IMR-90 (cell line): ENCODE results near the gene APC2. TPM values are rescaled to one million over a fixed set of nuclear protein-coding genes. Genes with fewer than 3 reads are reported as not detected.

Experiments used
- ATAC-seq: fragments of 200-7000 bp; cut with Tn5 transposase; 2 replicates; pipeline ENCODE4 v1.9.1; 2020; ENCODE audit warnings: low read depth, mild to moderate bottlenecking, moderate library complexity
- BruUV-seq: library from RNA; stranded (reverse); fragments of 400-500 nt; replicated peaks from 2 replicates; lab custom pipeline; 2021; lab: Mats Ljungman, UMichigan
- CTCF ChIA-PET: fragments of 300-600 bp; formaldehyde crosslinking; extraction: SDS; loops from one replicate; lab custom pipeline; 2021; ENCODE audit warnings: antibody characterized with exemption; lab: Yijun Ruan, JAX
- POLR2A ChIA-PET: fragments of 300-600 bp; sonication (Branson Sonifier 250); formaldehyde crosslinking; loops from one replicate; lab custom pipeline; 2022; ENCODE audit warnings: antibody characterized with exemption; ENCODE audit not compliant: unreplicated experiment; lab: Charles Lee
- DNase-seq: peaks from one replicate; pipeline ENCODE4 v3.0.0; 2013
- H2AFZ ChIP-seq: replicated peaks from 2 replicates; pipeline ENCODE3; 2013; ENCODE audit warnings: low read length, mild to moderate bottlenecking; ENCODE audit not compliant: poor library complexity
- H2AK5ac ChIP-seq: 2 replicates; pipeline ENCODE4 v1.6.1; 2013; ENCODE audit warnings: low read depth, low read length, inconsistent platforms
- H2AK9ac ChIP-seq: replicated peaks from 2 replicates; pipeline ENCODE3; 2013; ENCODE audit warnings: mild to moderate bottlenecking, low read depth, low read length, moderate library complexity; ENCODE audit not compliant: poor library complexity
- H2BK120ac ChIP-seq: 2 replicates; pipeline ENCODE4 v1.6.1; 2013; ENCODE audit warnings: low read depth, low read length, inconsistent platforms
- H2BK15ac ChIP-seq: 3 replicates; pipeline ENCODE4 v1.6.1; 2013; ENCODE audit warnings: low read depth, low read length, inconsistent platforms
- H2BK20ac ChIP-seq: 2 replicates; pipeline ENCODE4 v1.6.1; 2013; ENCODE audit warnings: low read depth, mild to moderate bottlenecking, inconsistent platforms, low read length, moderate library complexity
- H2BK5ac ChIP-seq: 2 replicates; pipeline ENCODE4 v1.6.1; 2013; ENCODE audit warnings: mild to moderate bottlenecking, low read depth, low read length, inconsistent platforms; ENCODE audit not compliant: poor library complexity, severe bottlenecking
- H3K14ac ChIP-seq: replicated peaks from 2 replicates; pipeline ENCODE4 v1.6.1; 2013; ENCODE audit warnings: low read depth, low read length, inconsistent platforms
- H3K18ac ChIP-seq: 2 replicates; pipeline ENCODE4 v1.6.1; 2013; ENCODE audit warnings: low read depth, low read length, control low read depth
- H3K23ac ChIP-seq: 2 replicates; pipeline ENCODE4 v1.6.1; 2013; ENCODE audit warnings: low read depth, low read length, inconsistent platforms
- H3K27ac ChIP-seq: 2 replicates; pipeline ENCODE4 v1.5.1; 2013; ENCODE audit warnings: mild to moderate bottlenecking, control low read depth, low read length; ENCODE audit not compliant: insufficient read depth
- H3K27me3 ChIP-seq: 2 replicates; pipeline ENCODE4 v1.6.1; 2013; ENCODE audit warnings: low read length; ENCODE audit not compliant: control insufficient read depth, insufficient read depth
- H3K36me3 ChIP-seq: 2 replicates; pipeline ENCODE4 v1.6.1; 2013; ENCODE audit warnings: low read length, mixed read lengths; ENCODE audit not compliant: control insufficient read depth, insufficient read depth
- H3K4ac ChIP-seq: 2 replicates; pipeline ENCODE4 v1.6.1; 2013; ENCODE audit warnings: low read depth, low read length, inconsistent platforms
- H3K4me1 ChIP-seq: 2 replicates; pipeline ENCODE4 v1.6.1; 2013; ENCODE audit warnings: low read length, mixed read lengths; ENCODE audit not compliant: control insufficient read depth, insufficient read depth
- H3K4me2 ChIP-seq: 2 replicates; pipeline ENCODE4 v1.6.1; 2013; ENCODE audit warnings: low read depth, mild to moderate bottlenecking, control low read depth, low read length, moderate library complexity
- H3K4me3 ChIP-seq: 2 replicates; pipeline ENCODE4 v1.5.1; 2013; ENCODE audit warnings: low read depth, mild to moderate bottlenecking, control low read depth, low read length, moderate library complexity; ENCODE audit not compliant: insufficient read depth
- H3K56ac ChIP-seq: 2 replicates; pipeline ENCODE4 v1.6.1; 2013; ENCODE audit warnings: low read length, inconsistent platforms; ENCODE audit not compliant: insufficient read depth; ENCODE audit errors: extremely low read depth
- H3K79me1 ChIP-seq, 2 experiments: 2 replicates each; pipeline ENCODE4 v1.6.1; 2013; ENCODE audit warnings: low read length in 2 of 2, inconsistent platforms in 1 of 2, low read depth in 1 of 2
- H3K9ac ChIP-seq: 2 replicates; pipeline ENCODE4 v1.6.1; 2013; ENCODE audit warnings: low read depth, low read length, control low read depth
- H3K9me1 ChIP-seq: 2 replicates; pipeline ENCODE4 v1.6.1; 2013; ENCODE audit warnings: low read length, inconsistent platforms; ENCODE audit not compliant: insufficient read depth
- H3K9me3 ChIP-seq: 2 replicates; pipeline ENCODE4 v1.6.1; 2013; ENCODE audit warnings: low read length; ENCODE audit not compliant: control insufficient read depth, insufficient read depth
- H4K20me1 ChIP-seq: 2 replicates; pipeline ENCODE4 v1.6.1; 2013; ENCODE audit warnings: low read length, inconsistent platforms; ENCODE audit not compliant: insufficient read depth
- H4K5ac ChIP-seq: 2 replicates; pipeline ENCODE4 v1.6.1; 2013; ENCODE audit warnings: mild to moderate bottlenecking, low read depth, low read length, control low read depth
- H4K8ac ChIP-seq, 2 experiments: 2 replicates each; pipeline ENCODE4 v1.6.1; 2013; ENCODE audit warnings: low read depth in 2 of 2, low read length in 2 of 2, control low read depth in 1 of 2, inconsistent platforms in 1 of 2
- H4K91ac ChIP-seq: 2 replicates; pipeline ENCODE4 v1.6.1; 2013; ENCODE audit warnings: low read depth, low read length, inconsistent platforms; ENCODE audit not compliant: insufficient read depth
- BHLHE40 ChIP-seq: fragments of 150-350 bp; IDR thresholded peaks from 2 replicates; pipeline ENCODE4 v1.6.1; 2016; ENCODE audit warnings: mild to moderate bottlenecking, low read depth, low read length
- CHD1 ChIP-seq: IDR thresholded peaks from 2 replicates; pipeline ENCODE4 v1.6.1; 2012; ENCODE audit warnings: low read depth, low read length, improper control_type of control experiment
- CTCF ChIP-seq: conservative IDR thresholded peaks from 2 replicates; pipeline ENCODE4 v1.5.1; 2012; ENCODE audit warnings: mild to moderate bottlenecking, low read depth, low read length, improper control_type of control experiment
- ELK1 ChIP-seq: fragments of 150-350 bp; IDR thresholded peaks from 2 replicates; pipeline ENCODE4 v1.6.1; 2016; ENCODE audit warnings: low read depth, mild to moderate bottlenecking, low read length, moderate library complexity, borderline replicate concordance
- MAFK ChIP-seq: IDR thresholded peaks from 2 replicates; pipeline ENCODE4 v1.6.1; 2012; ENCODE audit warnings: low read depth, low read length, improper control_type of control experiment
- MAZ ChIP-seq: IDR thresholded peaks from 2 replicates; pipeline ENCODE4 v1.6.1; 2012; ENCODE audit warnings: low read depth, mild to moderate bottlenecking, low read length, improper control_type of control experiment, moderate library complexity, borderline replicate concordance
- MXI1 ChIP-seq: IDR thresholded peaks from 2 replicates; pipeline ENCODE4 v1.6.1; 2012; ENCODE audit warnings: low read depth, mild to moderate bottlenecking, low read length, moderate library complexity, borderline replicate concordance
- NFE2L2 ChIP-seq: fragments of 150-350 bp; IDR thresholded peaks from 2 replicates; pipeline ENCODE4 v1.6.1; 2016; ENCODE audit warnings: low read depth, mild to moderate bottlenecking, low read length
- POLR2A ChIP-seq: IDR thresholded peaks from 2 replicates; pipeline ENCODE4 v1.6.1; 2012; ENCODE audit warnings: mild to moderate bottlenecking, low read depth, low read length
- RAD21 ChIP-seq: IDR thresholded peaks from 2 replicates; pipeline ENCODE4 v1.6.1; 2012; ENCODE audit warnings: low read length, improper control_type of control experiment
- RCOR1 ChIP-seq: IDR thresholded peaks from 2 replicates; pipeline ENCODE4 v1.6.1; 2012; ENCODE audit warnings: mild to moderate bottlenecking, low read length, improper control_type of control experiment; ENCODE audit not compliant: insufficient replicate concordance
- RFX5 ChIP-seq: IDR thresholded peaks from 2 replicates; pipeline ENCODE4 v1.8.0; 2012; ENCODE audit warnings: low read depth, mild to moderate bottlenecking, low read length, moderate library complexity
- SMC3 ChIP-seq: fragments of 150-350 bp; IDR thresholded peaks from 2 replicates; pipeline ENCODE4 v1.6.1; 2016; ENCODE audit warnings: low read depth, mild to moderate bottlenecking, antibody characterized with exemption, low read length, moderate library complexity
- USF2 ChIP-seq: fragments of 150-350 bp; IDR thresholded peaks from 2 replicates; pipeline ENCODE4 v1.6.1; 2017; ENCODE audit warnings: mild to moderate bottlenecking, antibody characterized with exemption, low read length, low read depth
- WGBS, 2 experiments: methylation state at CpG; one replicate each; pipeline versions ENCODE4 v1.1.5 to v1.1.7; 2013; ENCODE audit warnings: missing lambda C conversion rate in 2 of 2; ENCODE audit not compliant: insufficient read length in 1 of 2; ENCODE audit errors: extremely low coverage in 2 of 2; 5-methylcytosine and 5-hydroxymethylcytosine counted together
- dilution Hi-C: fragments of 300-500 bp; cut with HindIII; formaldehyde crosslinking; loops from one replicate; pipeline ENCODE4 v1.14.3; 2018; ENCODE audit warnings: low sequenced_read_pairs; ENCODE audit not compliant: unreplicated experiment
- in situ Hi-C: fragments of 300-500 bp; cut with MboI; formaldehyde crosslinking; loops from 3 replicates; pipeline ENCODE4 v1.14.3; 2019; ENCODE audit warnings: low sequenced_read_pairs, inconsistent platforms, mixed read lengths
- intact Hi-C: fragments of 100-400 bp; cut with micrococcal nuclease; formaldehyde crosslinking; loops from 2 replicates; pipeline ENCODE4 v1.10.0; 2022
- polyA plus RNA-seq, 3 experiments: library from polyadenylated mRNA; depleted of rRNA; stranded (reverse); fragments of >200 nt; gene quantifications; 2 replicates each; pipeline ENCODE4 v1.2.3, GENCODE V29; 2012; ENCODE audit warnings: low replicate concordance in 1 of 3
- total RNA-seq: library from RNA; depleted of rRNA; stranded (reverse); fragments of >200 nt; gene quantifications from 2 replicates; pipeline ENCODE4 v1.2.3, GENCODE V29; 2012

APC2 gene
- total and polyA plus RNA-seq, 2 of the 4 experiments (the other 2 are of a cell fraction), result 0.36 to 0.41 TPM

DNA sequence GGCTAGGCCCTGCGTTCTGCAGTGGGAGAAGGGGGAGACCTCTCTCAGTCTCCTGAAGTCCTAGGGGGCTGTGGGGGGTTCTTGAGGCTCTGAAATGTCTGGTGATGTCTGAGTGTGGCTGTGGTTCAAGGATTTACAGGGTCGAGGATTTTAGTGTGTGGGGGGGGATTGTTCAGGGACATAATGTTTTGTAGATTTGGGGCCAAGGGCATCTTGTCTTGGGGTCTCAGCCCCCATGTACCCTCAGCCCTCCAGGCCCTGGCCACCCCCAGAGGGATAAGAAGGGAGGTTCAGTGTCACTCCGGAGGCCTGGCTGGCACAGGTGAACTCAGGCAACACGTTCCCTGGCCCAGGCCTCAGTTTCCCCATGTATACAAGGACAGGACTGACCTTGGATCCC is 2.4 kb upstream of the APC2 start:
- Histone ChIP-seq H2AK9ac (no peak overlapping the region), H3K9me1 (no peaks in the 10 kb centered on the region), H3K79me1 (peaks cover 0 to 7% of the 10 kb centered on the region in 2 experiments; a peak in 2 of 4 replicates), H2BK20ac (no peak overlapping the region), H3K9ac (no peak overlapping the region), H2BK5ac (no peak overlapping the region), H4K5ac (no peak overlapping the region), H2AK5ac (no peak overlapping the region), H3K4me3 (no peak overlapping the region), H4K91ac (no peak overlapping the region), H3K9me3 (no peaks in the 10 kb centered on the region), H4K8ac (no peak overlapping the region), H3K27me3 (peaks cover 55% of the 10 kb centered on the region), H3K4ac (no peak overlapping the region), H2AFZ (no peak overlapping the region), H4K20me1 (peaks cover 51% of the 10 kb centered on the region), H2BK15ac (no peak overlapping the region), H3K23ac (no peak overlapping the region), H3K4me2 (no peak overlapping the region), H3K4me1 (peaks cover 5% of the 10 kb centered on the region; the same call in 1 of the 2 replicates), H3K18ac (no peak overlapping the region), H3K14ac (no peak overlapping the region), H3K56ac (no peak overlapping the region), H3K27ac (no peak overlapping the region), H2BK120ac (no peak overlapping the region), H3K36me3 (peaks cover 3% of the 10 kb centered on the region)
- intact Hi-C loops (no loop called here), dilution Hi-C loops (no loop called here), in situ Hi-C loops (no loop called here)
- BruUV-seq, result no TSS peak
- DNase-seq (no peak), ATAC-seq (no peak)
- TF ChIP-seq RFX5, result no peak
- TF ChIP-seq NFE2L2, result no peak
- TF ChIP-seq MAFK, result no peak
- no peak for TF ChIP-seq MAZ
- no peak for TF ChIP-seq RCOR1
- TF ChIP-seq SMC3, result no peak
- no peak for TF ChIP-seq ELK1
- no peak for TF ChIP-seq MXI1
- no peak for TF ChIP-seq CHD1
- no peak for TF ChIP-seq USF2
- no peak for TF ChIP-seq CTCF
- TF ChIP-seq POLR2A, result no peak
- no peak for TF ChIP-seq RAD21
- TF ChIP-seq BHLHE40, result no peak
- WGBS, 2 experiments, result 80% methylated on average over 1 of the region's 4 CpGs; no CpG with 5 or more reads in 1 of the 2 experiments
- ChIA-PET CTCF (no interaction called here), POLR2A (no interaction called here)
